GM12873 (cell line): ENCODE data around the gene KIF2C.

Source experiments
- TF ChIP-seq, protein P1 (sequence below): IDR thresholded peaks from 2 replicates; pipeline ENCODE4 v1.5.1; 2012; ENCODE audit warnings: low read depth, mild to moderate bottlenecking, moderate library complexity, low read length, control low read depth; ENCODE audit not compliant: insufficient read depth; ENCODE audit errors: missing control alignments

Gene KIF2C

DNA sequence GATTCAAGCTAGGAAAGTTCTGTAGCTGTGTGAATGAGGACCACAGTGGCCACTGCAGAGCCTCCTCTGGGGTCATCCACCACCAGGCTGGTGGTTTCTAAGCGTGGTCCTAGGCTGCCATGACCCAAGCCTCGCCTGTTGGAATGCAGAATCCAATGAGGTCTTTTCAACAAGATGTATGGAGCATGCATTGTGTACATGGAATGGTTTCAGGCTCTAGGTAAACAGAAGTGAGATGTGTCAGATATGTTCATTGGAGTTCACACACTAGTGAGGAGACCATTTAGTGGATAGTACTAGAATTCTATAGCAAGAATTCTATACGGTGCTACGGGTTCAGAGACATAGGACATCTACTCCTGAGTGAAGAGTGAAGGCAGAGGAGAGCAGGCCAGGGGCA lies 19.4 kb upstream of the KIF2C start:
- TF ChIP-seq, protein P1, sequence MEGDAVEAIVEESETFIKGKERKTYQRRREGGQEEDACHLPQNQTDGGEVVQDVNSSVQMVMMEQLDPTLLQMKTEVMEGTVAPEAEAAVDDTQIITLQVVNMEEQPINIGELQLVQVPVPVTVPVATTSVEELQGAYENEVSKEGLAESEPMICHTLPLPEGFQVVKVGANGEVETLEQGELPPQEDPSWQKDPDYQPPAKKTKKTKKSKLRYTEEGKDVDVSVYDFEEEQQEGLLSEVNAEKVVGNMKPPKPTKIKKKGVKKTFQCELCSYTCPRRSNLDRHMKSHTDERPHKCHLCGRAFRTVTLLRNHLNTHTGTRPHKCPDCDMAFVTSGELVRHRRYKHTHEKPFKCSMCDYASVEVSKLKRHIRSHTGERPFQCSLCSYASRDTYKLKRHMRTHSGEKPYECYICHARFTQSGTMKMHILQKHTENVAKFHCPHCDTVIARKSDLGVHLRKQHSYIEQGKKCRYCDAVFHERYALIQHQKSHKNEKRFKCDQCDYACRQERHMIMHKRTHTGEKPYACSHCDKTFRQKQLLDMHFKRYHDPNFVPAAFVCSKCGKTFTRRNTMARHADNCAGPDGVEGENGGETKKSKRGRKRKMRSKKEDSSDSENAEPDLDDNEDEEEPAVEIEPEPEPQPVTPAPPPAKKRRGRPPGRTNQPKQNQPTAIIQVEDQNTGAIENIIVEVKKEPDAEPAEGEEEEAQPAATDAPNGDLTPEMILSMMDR: no peak

DNA sequence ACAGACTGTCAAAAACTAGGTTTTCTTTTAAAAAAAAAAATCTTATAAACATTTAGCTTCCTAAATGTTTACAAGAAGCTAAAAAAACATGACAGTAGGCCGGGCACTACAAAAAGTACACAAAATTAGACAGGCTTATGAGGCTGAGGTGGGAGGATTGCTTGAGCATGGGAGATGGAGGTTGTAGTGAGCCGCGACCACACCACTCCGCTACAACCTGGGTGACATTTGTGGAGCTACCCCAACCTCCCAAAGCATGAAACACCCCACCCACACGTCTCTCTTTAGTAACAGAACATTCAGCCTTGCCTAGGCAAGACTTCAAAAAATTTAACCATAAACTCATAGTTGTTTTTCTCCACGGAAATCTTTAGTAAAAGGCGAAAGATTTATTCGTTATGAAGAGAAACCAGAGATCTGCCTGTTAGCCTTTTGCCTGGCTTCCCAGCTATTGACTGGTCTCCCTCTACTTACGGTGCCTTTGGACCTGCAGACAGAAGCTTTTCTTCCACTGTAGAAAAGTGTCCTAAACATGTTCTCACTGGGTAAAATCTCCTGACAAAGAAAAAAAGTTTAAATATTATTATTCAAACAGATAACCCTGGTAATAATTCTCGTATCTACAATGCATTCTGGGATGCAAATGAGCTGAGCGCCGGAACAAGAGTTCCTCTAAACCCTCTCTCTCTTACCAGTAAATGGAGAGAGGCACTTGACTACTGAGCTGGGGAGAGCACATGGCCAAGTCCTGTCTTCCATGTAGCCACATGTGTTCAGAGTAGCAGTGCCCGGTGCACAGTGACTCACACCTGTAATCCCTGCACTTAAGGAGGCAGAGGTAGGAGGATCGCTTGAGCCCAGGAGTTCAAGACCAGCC lies 17.9 kb upstream of the KIF2C start:
- TF ChIP-seq, protein P1: no peak

DNA sequence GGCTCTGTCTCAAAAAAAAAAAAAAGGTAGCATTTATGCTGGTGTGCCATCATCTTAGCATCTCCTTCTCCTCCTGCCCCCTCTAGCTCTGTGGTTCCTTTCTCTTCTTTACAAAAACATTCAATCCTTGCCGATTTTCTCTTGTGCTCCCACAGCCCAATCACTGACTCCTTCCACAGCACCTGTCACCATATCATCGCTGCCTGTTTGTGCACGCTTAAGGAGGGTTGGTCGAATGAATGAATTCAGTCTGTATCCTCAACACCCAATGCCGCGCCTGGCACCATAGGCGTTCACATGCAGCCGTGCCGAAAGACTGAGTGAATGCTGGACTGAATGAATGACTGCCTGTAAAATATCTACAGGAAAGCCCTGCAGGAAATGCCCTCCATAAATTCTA lies 16.6 kb upstream of the KIF2C start:
- TF ChIP-seq, protein P1: no peak

DNA sequence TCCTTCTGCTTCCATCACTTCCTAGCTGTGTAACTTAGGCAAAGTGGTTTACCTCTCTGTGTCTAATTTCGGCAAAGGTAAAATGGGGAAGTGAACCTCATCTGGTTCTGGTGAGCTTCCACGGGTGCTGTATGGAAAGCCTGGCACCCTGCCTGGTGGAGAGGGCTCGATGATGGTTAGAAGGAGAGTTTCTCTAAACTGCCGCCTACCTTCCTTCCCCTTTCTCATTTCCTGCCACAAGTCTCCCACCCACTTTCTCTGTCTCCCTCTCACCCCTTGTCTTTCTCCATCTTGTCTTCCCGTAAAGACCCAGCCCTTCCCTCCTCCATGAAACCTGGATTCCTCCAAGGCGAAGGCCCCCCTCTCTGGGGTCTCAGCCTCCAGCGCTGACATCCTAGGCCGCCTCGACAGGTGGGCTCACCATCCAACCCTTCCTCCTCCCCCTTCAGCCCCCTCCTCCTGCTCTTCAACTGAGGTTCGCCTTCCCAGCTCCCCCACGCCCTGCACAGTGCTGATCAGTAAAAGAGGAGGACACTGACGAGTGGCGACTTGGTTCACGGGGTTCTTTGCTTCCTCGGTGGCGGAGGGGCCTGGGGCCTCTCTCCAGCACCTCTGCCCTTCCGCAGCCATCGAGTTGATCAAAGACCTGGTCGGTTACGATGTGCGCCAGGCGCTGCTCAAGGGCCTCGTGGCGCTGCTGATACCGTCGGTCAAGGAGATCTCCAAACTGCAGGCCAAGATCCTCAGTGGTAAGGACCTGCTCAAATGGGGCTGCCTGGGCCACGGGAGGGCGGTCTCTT lies 15.9 kb upstream of the KIF2C start:
- TF ChIP-seq, protein P1: no peak

DNA sequence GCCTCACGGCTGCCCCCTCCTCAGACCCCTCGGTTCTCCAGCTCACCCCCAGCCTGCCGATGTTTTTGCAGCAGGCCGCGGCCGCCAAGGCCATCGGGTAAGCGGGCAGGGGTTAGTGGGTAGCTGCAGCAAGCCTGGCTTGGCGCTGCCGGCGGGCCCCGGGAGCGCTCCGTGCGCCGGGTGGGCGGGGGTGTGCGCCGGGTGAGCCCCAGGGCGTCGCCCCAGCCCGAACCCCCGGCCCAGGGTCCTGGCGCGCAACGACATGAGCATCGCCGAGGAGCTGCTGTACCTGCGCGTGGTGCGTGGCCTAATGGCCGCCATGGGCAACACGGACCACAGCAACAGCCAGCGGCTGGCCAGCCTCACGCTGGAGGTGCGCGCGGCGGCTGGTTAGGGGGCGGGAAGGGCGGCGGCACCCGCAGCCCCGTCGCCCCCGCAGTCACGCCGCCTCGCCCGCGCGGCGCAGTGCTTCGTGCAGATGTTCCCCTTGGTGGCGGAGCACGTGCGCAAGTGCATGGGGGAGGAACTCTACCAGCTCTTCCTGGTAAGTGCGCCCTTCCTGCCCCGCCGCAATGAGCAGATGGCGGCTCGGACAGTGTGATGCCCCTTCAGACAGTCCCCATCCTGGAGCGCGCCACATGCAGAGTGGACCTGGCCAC lies 15.2 kb upstream of the KIF2C start:
- TF ChIP-seq, protein P1: no peak

DNA sequence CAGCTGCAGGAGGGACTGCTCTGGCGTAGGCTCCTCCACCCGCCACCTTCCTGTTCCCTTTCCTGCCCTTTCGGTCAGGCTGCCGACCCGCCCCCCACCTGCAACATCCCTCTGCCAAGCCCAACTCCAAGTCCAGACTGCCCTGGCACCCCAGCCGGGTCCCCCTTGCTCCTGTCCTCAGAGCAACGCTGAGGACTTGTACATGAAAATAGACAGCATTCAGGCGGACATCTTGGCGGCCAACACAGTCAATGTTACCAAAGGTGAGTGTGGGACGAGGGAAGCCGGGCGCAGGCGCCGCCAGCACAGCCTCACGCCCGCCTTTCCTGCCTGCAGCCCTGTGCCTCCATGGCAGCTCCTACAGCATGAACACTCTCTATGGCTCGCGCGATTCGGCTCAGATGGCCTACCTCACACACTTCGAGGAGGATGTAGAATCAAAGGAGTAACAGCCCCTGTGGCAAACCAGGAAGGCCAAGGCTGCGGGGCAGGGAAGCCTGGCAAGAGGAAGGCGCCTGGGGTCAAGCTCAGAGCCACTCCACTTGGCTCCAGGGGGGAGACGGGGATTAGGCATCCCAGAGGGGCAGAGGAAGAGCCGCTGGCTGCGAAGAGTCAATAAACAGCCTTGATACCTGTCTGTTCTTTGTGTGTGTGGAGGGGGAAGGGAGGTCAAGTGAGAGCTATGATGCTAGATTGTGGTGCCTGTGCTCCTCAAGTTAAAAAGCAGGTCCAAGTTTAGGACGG lies 14.5 kb upstream of the KIF2C start:
- TF ChIP-seq, protein P1: no peak
